Measurements from ENCODE around the gene MICU1.
"Not testable (repeated sequence)": the region's sequence is repeated elsewhere in the genome, so short reads cannot be mapped to it uniquely, and the experiment has no call there.

MICU1 gene

DNA sequence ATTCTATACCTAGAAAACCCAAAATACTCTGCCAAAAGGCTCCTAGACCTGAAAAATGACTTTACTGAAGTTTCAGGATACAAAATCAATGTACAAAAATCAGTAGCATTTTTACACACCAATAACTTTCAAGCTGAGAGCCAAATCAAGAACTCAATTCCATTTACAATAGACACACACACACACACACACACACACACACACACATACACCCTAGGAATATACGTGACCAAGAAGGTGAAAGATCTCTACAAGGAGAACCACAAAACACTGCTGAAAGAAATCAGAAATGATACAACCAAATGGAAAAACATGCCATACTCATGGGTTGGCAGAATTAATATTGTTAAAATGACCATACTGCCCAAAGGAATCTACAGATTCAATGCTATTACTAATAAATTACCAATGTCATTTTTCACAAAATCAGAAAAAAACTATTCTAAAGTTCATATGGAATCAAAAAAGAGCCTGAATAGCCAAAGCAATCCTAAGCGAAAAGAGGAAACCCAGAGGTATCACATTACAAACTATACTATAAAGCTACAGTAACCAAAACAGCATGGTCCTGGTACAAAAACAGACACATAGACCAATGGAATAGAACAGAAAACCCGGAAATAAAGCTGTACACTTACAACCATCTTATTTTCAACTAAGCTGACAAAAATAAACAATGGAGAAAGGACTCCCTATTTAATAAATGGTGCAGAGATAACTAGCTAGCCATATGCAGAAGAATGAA, 122.0 kb downstream of the MICU1 start:
- no peak for DNase-seq (ENCODE audit: low read depth)

DNA sequence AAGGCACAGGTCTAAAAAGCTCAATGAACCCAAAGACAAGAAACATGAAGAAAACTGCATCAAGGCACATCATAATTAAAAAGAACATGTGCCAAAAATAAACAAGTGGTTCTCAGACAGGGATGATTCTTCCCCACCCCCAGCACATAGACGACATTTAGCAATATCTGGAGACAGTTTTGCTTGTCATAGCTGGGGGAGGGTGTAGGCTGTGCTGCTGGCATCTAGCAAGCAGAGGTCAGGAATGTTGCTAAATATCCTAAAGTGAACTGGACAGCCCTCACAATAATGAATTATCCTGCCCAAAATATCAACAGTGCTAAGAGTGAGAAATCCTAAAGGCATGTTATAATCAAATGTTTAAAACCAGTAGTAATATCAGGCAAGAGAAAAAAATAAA, 122.6 kb downstream of the MICU1 start:
- no peak for DNase-seq (ENCODE audit: low read depth)

DNA sequence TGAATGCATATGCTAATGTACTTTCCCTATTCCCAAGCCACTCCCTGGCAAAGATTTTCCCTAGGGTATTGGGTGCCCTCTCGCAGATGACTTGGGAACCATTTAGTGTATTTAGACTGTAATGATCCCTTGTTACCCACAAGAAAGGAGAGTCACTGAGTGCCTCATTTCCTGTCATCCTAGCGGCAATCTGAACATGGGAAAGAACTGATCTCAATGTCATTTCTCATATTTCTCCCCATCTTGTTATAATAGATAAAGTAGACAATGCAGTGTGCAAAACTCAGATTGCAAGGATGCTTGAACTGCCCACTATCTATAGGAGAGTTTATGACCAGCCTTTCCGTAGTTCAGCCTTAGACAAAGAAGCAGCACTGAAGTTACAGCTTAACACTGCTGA, 123.3 kb downstream of the MICU1 start:
- DNase-seq (ENCODE audit: low read depth): no peak

DNA sequence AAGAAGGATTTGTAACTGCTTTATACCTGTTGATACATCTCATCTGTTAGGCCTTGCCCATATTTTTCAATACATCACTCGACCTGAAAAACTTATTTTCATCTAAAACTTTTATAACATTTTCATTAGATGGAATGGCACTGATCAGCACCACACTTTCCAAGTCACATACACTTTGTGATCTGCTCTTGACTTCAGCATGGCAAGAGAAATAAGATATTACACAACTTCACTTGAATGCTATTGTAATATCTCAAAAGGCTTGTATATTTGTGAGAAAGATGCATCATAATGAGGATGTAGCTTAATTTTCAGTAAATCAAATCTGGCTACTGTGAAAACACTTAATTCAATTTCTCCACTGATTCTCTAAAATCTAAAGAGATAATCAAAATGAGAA, 126.2 kb downstream of the MICU1 start:
- no peak for DNase-seq (ENCODE audit: low read depth)

DNA sequence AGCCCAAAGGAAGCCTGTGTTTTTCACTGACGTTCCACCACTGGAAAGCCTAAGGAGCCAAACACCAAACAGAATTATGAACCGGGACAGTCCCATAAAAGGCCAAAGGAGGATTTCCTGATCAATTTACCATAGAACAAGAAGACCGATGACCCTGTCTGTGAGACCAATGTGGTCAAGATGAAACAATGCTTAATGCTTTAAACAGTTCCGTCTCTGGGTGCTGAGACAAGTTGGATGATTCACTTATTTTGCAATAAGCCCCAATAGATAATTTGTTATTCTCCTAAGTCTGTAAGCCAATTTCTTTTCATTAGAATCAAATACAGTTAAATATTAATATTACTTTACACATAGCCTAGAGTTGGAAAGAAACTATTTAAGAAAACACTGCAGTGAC, 134.9 kb downstream of the MICU1 start:
- peak; percentile 24 for DNase-seq (ENCODE audit: low read depth)

DNA sequence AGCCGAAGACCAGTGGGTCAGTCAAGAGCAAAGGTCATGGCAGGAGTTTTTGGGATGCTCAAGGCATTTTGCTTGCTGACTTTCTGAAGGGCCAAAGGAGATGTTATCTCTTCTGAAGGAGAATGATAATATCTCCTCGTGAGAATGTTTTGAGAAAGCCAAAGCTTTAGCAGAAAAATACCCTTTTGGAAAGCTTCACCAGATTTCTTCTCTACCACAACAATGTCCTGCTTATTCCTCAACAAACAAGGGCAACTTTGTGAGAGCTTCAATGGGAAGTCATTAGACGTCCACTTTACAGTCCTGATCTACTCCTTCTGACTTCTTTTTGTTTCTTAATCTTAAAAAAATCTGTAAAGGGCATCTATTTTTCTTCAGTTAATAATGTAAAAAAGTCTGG, 138.4 kb downstream of the MICU1 start:
- DNase-seq (ENCODE audit: low read depth): no peak

- no peak for DNase-seq (ENCODE audit: low read depth)
Observed at GRCh38 chr10:72487116-72487515, 138.8 kb downstream of the MICU1 start.

DNA sequence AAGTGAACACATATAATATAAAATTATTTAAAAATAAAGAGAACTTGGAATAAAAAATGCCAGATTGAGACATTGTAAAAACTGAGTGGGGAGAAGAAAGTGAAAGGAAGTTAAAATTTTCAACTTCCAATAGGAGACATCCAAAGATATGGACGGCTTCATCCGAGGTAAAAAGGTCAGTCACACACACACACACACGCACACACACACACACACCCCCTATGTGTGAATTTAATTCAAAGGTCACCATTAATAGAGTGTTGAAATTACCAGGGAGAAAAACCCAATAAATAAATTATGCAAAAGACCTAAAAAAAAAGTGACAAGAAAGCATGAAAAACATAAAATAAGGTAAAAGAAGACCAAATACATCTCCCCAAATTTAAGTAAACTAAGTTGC, 140.2 kb downstream of the MICU1 start:
- no peak for DNase-seq (ENCODE audit: low read depth)

- no peak for DNase-seq (ENCODE audit: low read depth)
Observed at GRCh38 chr10:72484521-72484920, 141.4 kb downstream of the MICU1 start.

GRCh38 chr10:72483471-72483870, 142.4 kb downstream of the MICU1 start:
- DNase-seq (ENCODE audit: low read depth): no peak

- no peak for DNase-seq (ENCODE audit: low read depth)
Observed at GRCh38 chr10:72480861-72481260, 145.0 kb downstream of the MICU1 start.

- no peak for DNase-seq (ENCODE audit: low read depth)
Observed at GRCh38 chr10:72477463-72477862, 148.4 kb downstream of the MICU1 start.

DNA sequence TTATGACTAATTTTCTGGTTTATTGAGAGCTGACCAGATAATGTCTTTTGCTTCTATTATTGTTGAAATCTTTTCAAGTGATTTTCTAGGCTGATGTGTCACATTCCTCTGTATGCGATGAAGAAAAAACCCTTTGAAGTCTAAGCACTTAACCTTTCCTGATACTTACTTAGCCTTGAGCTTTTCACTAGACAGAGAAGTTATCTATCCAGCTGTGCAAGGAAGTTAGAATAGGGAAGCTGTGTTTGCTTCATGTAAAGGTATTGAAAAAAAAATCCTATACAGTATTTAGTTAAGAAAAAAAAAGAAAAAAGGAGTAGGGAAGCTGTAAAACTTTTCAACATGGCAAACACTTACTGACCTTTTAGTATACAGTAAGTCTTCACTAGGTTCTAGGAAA, 153.6 kb downstream of the MICU1 start:
- DNase-seq (ENCODE audit: low read depth): no peak

GRCh38 chr10:72470666-72471065, 155.2 kb downstream of the MICU1 start:
- DNase-seq (ENCODE audit: low read depth): no peak

DNA sequence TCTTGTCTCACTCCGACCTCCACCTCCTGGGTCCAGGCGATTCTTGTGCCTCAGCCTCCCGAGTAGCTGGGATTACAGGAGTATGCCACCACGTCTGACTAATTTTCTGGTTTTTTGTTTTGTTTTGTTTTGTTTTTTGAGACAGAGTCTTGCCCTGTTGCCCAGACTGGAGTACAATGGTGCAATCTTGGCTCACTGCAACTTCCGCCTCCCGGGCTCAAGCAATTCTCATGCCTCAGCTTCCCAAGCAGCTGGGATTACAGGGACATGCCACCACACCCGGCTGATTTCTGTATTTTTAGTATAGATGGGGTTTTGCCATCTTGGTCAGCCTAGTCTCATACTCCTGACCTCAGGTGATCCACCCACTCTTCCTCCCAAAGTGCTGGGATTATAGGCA, 158.8 kb downstream of the MICU1 start:
- not testable (repeated sequence) for DNase-seq (ENCODE audit: low read depth)

GRCh38 chr10:72466018-72466417, 159.9 kb downstream of the MICU1 start:
- no peak for DNase-seq (ENCODE audit: low read depth)

- no peak for DNase-seq (ENCODE audit: low read depth)
Observed at GRCh38 chr10:72464438-72464837, 161.4 kb downstream of the MICU1 start.

- DNase-seq (ENCODE audit: low read depth): no peak
Observed at GRCh38 chr10:72462261-72462660, 163.6 kb downstream of the MICU1 start.

- no peak for DNase-seq (ENCODE audit: low read depth)
Observed at GRCh38 chr10:72461085-72461484, 164.8 kb downstream of the MICU1 start.

DNA sequence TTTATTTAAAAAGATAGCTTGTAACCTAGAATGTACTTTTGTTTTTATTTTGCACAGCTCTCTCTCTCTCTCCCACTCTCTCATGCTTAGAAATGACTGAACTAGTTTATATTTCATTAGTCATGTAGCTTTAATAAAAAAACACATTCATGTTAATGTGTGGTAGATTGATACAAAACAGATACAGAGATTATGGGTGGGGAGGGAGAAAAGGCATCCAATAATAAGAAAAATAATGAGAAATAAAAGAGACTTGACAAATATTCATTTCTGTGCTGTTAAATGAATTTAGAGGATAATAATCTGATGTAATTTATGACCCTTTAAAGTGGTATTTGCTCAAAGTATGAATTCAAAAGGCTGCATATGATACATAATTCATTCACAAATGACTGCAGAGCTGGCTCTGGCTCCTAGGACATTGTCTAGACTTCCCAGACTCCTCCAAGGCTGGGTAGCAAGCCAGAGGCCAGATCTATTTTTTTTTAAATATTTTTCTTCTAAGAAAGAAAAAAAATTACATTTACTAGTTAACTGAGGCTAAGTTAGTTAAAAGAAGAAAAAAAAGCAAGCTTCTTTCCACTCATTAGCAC, 165.5 kb downstream of the MICU1 start:
- DNase-seq (ENCODE audit: low read depth): no peak

DNA sequence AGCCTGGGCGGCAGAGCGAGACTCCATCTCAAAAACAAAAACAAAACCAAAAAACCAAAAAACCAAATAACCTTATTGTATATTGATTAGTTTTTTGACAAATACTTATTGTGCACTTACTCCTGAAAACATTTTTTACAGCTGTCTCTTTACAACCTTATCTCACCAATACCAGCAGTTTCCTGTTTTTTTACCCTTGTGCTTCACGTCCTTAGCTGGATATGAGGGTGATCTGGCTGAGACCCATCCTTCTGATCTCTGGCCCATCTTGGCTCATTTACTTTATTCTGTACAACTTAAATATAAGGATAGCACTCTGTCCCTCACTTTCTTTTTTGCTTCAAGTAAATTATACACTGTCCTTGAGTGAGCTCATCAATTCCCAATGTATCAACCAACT, 166.6 kb downstream of the MICU1 start:
- DNase-seq (ENCODE audit: low read depth): no peak

GRCh38 chr10:72455889-72456595, 169.8 kb downstream of the MICU1 start:
- no peak for DNase-seq (ENCODE audit: low read depth)

- no peak for DNase-seq (ENCODE audit: low read depth)
Observed at GRCh38 chr10:72449941-72450441, 175.9 kb downstream of the MICU1 start.

Data from non-pigmented ciliary epithelial cell (primary cell).